Calu3 (cell line): ENCODE measurements around the gene PNPLA2. TPM values are rescaled to one million over a fixed set of nuclear protein-coding genes. Genes with fewer than 3 reads are reported as not detected.
A peak's percentile ranks its signal among the peaks of the same experiment; 100 is the strongest.

ENCODE experiments used
- BruUV-seq: library from RNA; stranded (reverse); fragments of 400-500 nt; replicated peaks from 2 replicates; lab custom pipeline; 2021; lab: Mats Ljungman, UMichigan
- CTCF ChIA-PET: fragments of 300-600 bp; sonication (Branson Sonifier 250); formaldehyde crosslinking; loops from one replicate; lab custom pipeline; 2022; ENCODE audit warnings: antibody characterized with exemption; lab: Charles Lee
- DNase-seq: peaks from one replicate; pipeline ENCODE4 v3.0.0; 2022
- H3K27ac Mint-ChIP-seq: one replicate; pipeline ENCODE4 v1.8.0; 2022; ENCODE audit warnings: mixed read lengths; ENCODE audit not compliant: unreplicated experiment
- H3K27me3 Mint-ChIP-seq: one replicate; pipeline ENCODE4 v1.8.0; 2022; ENCODE audit warnings: mixed read lengths; ENCODE audit not compliant: unreplicated experiment
- H3K36me3 Mint-ChIP-seq: one replicate; pipeline ENCODE4 v1.8.0; 2022; ENCODE audit warnings: mild to moderate bottlenecking, moderate library complexity, mixed read lengths; ENCODE audit not compliant: insufficient read depth, unreplicated experiment
- H3K4me1 Mint-ChIP-seq: one replicate; pipeline ENCODE4 v1.8.0; 2022; ENCODE audit warnings: mild to moderate bottlenecking, low read depth, mixed read lengths; ENCODE audit not compliant: unreplicated experiment
- H3K4me3 Mint-ChIP-seq: one replicate; pipeline ENCODE4 v1.8.0; 2022; ENCODE audit warnings: mild to moderate bottlenecking, low read depth, moderate library complexity, mixed read lengths; ENCODE audit not compliant: unreplicated experiment
- H3K9me3 Mint-ChIP-seq: one replicate; pipeline ENCODE4 v1.8.0; 2022; ENCODE audit warnings: low read depth, mixed read lengths; ENCODE audit not compliant: unreplicated experiment
- intact Hi-C: fragments of 100-400 bp; cut with micrococcal nuclease; formaldehyde crosslinking; loops from one replicate; pipeline ENCODE4 v1.10.0; 2022; ENCODE audit not compliant: unreplicated experiment
- total RNA-seq: library from RNA; stranded (reverse); gene quantifications from 2 replicates; pipeline ENCODE4 v1.2.3, GENCODE V29; 2022
- TF ChIP-seq, protein P1 (sequence below): fragments of 200-600 bp; IDR thresholded peaks from one replicate; pipeline ENCODE4 v1.8.0; 2022; ENCODE audit warnings: antibody characterized with exemption; ENCODE audit not compliant: unreplicated experiment

Gene PNPLA2
- total RNA-seq, 1 experiment from 2014 or later = 134 TPM

DNA sequence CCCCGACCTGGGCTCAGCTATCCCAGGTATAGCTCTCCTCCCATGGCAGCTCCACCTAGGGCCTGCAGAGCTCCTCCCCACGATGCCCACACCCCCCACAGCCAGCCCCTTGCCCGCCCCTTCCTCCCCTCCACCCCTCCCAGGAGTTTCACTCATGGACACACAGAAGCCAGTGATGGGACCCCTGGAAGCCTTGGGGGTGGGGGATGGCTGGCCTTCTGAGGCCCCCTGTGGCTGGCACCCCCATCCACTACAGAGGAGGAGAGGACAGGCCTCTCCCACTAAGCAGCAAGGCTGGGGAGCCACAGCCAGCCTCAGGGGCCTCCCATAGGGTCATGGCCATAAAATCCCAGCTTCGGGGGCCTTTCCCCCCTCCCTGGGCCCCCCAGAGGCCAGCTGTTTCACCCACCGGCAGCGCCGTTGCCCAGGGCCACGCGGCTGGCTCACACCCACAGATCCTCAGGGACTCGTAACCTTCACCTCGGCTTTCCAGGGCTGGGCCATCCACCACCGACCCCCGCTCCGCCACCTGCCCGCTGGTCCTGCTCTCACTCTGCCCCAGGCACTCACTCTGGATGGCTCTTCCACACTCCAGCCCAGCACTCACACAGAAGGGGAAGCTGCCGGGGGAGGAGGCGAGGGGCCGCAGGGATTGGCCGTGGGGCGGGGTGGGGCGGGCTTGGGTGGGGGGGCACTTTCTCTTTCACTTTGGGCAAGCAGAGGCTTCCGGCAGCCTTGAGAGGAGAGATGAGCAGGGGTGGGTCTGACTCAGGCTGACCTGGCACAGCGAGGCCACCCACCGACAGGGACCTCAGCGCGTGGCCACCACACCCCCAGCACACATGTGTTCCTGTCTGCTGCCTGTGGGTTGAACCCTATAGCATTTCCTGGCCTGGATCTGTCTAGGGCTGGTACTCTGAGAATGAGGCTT, 22.8 kb upstream of the PNPLA2 start:
- H3K27ac Mint-ChIP-seq = peak overlapping the region; percentile 78
- CTCF ChIA-PET = interaction anchor here (0.7 to 1.1 kb wide), 3 partner anchors 10 to 20 kb away, joined by 4 to 5 read pairs (median 4); no protein-coding TSS in a partner anchor
- no TSS peak for BruUV-seq
- H3K36me3 Mint-ChIP-seq = peaks cover 68% of the 10 kb centered on the region
- no peaks in the 10 kb centered on the region for H3K27me3 Mint-ChIP-seq
- peak overlapping the region; percentile 83 for H3K4me3 Mint-ChIP-seq
- TF ChIP-seq, protein P1, sequence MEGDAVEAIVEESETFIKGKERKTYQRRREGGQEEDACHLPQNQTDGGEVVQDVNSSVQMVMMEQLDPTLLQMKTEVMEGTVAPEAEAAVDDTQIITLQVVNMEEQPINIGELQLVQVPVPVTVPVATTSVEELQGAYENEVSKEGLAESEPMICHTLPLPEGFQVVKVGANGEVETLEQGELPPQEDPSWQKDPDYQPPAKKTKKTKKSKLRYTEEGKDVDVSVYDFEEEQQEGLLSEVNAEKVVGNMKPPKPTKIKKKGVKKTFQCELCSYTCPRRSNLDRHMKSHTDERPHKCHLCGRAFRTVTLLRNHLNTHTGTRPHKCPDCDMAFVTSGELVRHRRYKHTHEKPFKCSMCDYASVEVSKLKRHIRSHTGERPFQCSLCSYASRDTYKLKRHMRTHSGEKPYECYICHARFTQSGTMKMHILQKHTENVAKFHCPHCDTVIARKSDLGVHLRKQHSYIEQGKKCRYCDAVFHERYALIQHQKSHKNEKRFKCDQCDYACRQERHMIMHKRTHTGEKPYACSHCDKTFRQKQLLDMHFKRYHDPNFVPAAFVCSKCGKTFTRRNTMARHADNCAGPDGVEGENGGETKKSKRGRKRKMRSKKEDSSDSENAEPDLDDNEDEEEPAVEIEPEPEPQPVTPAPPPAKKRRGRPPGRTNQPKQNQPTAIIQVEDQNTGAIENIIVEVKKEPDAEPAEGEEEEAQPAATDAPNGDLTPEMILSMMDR = no peak
- no peaks in the 10 kb centered on the region for H3K9me3 Mint-ChIP-seq
- no peaks in the 10 kb centered on the region for H3K4me1 Mint-ChIP-seq
- intact Hi-C loops = no loop called here
- DNase-seq = peak; percentile 65

DNA sequence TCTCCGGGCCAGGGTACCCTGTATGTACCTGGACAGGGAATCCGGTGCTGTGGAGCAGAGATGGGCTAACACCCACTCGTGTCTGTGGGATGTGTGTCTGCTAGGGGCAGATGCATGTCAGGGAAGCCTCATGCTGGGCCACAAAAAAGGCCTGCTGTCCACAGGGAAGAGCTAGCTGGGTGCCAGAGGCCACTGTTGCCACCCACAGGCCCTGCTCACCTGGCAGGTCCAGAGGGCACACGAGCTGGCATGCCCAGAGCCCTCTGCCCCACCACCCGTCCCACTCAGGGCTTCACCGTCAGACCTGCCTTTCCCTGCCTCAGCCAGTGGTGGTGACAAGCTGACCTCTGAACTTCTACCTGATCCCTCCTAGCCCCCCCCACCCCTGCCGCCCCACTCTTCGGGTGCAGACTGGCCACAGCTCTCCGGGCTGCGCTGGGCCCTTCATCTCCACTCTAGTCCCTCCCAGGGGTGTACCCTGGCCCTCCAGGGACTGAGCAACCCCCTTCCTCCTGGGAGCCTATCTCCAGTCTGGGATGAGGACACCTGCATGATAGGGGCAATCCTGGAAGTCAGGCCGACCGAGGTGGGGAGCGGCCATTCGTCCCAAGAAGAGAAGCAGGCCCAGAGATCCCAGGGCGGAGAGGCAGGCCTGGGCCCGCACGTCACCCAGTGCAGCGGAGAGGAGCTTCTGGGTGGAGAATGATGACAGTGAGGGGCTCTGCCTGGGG, 22.0 kb upstream of the PNPLA2 start:
- Mint-ChIP-seq H3K4me3 (peak overlapping the region; percentile 83), H3K27ac (peak overlapping the region; percentile 78), H3K9me3 (no peaks in the 10 kb centered on the region), H3K27me3 (no peaks in the 10 kb centered on the region), H3K36me3 (peaks cover 69% of the 10 kb centered on the region), H3K4me1 (no peaks in the 10 kb centered on the region)
- CTCF ChIA-PET = interaction anchor here (0.9 to 1.0 kb wide), 2 partner anchors 46 to 63 kb away, joined by 3 to 20 read pairs; no protein-coding TSS in a partner anchor
- DNase-seq = no peak
- intact Hi-C loops = no loop called here
- no TSS peak for BruUV-seq
- TF ChIP-seq, protein P1 = no peak

DNA sequence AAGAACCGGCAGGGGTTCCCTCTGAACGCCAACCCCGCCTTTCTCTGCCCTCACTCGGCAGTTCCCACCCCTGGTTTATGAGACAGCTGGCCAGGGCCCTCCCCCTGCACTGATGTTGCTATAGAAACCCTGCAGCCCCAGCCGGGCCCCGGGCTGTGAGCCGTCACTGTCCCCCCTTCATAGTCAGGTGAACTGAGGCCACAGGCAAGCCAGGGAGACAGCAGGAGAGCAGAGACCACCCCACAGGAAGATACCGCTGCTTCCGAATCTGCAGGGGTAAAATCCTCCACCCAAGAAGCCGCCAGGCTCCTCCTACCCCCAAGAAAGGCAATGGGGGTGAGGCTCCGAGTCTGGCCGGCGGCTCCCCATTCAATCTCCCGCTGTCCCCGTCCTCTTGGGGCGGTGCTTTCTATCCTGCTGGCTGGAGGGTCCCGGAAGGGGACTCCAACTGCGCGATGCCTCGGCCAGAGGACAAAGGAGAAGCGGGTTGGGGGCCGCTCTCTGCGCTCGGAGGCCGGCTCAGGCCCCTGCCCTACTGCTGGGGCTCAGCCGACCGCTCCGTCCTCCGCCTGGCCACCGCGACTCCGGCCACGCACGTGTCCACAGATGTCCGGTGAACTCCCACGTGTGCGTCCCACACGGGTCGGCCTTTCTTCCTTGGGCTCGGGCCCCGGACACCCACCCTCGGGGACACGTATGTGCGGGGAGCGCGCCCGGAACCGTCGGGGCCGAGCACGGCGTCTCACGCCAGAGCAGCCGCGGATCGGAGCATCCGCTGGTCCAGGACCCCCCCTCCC, 21.2 kb upstream of the PNPLA2 start:
- intact Hi-C loops = no loop called here
- H3K27ac Mint-ChIP-seq = peak overlapping the region; percentile 58
- CTCF ChIA-PET = interaction anchor here (0.9 to 1.0 kb wide), 2 partner anchors 47 to 62 kb away, joined by 3 to 20 read pairs; no protein-coding TSS in a partner anchor
- TF ChIP-seq, protein P1 = no peak
- peak; percentile 74 for DNase-seq
- BruUV-seq = no TSS peak
- peak overlapping the region; percentile 83 for H3K4me3 Mint-ChIP-seq
- peaks cover 75% of the 10 kb centered on the region for H3K36me3 Mint-ChIP-seq
- no peaks in the 10 kb centered on the region for H3K4me1 Mint-ChIP-seq
- no peaks in the 10 kb centered on the region for H3K9me3 Mint-ChIP-seq
- no peaks in the 10 kb centered on the region for H3K27me3 Mint-ChIP-seq
